GM18526 (cell line): ENCODE results near the gene PACS1.

ENCODE experiments used
- POLR2A ChIP-seq: IDR thresholded peaks from 3 replicates; pipeline ENCODE4 v1.6.1; 2011; ENCODE audit not compliant: insufficient read length; ENCODE audit errors: extremely low read depth

The PACS1 gene

GRCh38 chr11:66046901-66047300, 23.2 kb upstream of the PACS1 start:
- TF ChIP-seq POLR2A: no peak

GRCh38 chr11:66047541-66048365, 22.3 kb upstream of the PACS1 start:
- TF ChIP-seq POLR2A: no peak

GRCh38 chr11:66048547-66049323, 21.3 kb upstream of the PACS1 start, which contains the start of gene GAL3ST3:
TSS of gene GAL3ST3 (minus strand) at chr11:66049161. CDS start at chr11:66045415, 3,746 bp downstream.
- TF ChIP-seq POLR2A: no peak

- no peak for TF ChIP-seq POLR2A
These were observed 19.4 kb upstream of the PACS1 start for GRCh38 chr11:66050581-66051231.

GRCh38 chr11:66051371-66051765, 18.7 kb upstream of the PACS1 start:
- TF ChIP-seq POLR2A: no peak

GRCh38 chr11:66051766-66052663, 18.1 kb upstream of the PACS1 start, which contains the start of gene SF3B2:
TSS of gene SF3B2 (plus strand) at chr11:66052364. CDS start at chr11:66052385, 21 bp downstream.
- peak; percentile 64 for TF ChIP-seq POLR2A

- TF ChIP-seq POLR2A: no peak
These were observed 17.4 kb upstream of the PACS1 start for GRCh38 chr11:66052664-66052982.

- TF ChIP-seq POLR2A: no peak
These were observed 15.1 kb upstream of the PACS1 start for GRCh38 chr11:66055021-66055420.

GRCh38 chr11:66056501-66056900, 13.6 kb upstream of the PACS1 start:
- no peak for TF ChIP-seq POLR2A

GRCh38 chr11:66059966-66060680, 9.9 kb upstream of the PACS1 start:
- TF ChIP-seq POLR2A: no peak

- TF ChIP-seq POLR2A: no peak
These were observed 8.8 kb upstream of the PACS1 start for GRCh38 chr11:66061268-66061667.

- TF ChIP-seq POLR2A: no peak
These were observed 7.7 kb upstream of the PACS1 start for GRCh38 chr11:66062408-66062807.

GRCh38 chr11:66063900-66064299, 6.2 kb upstream of the PACS1 start:
- TF ChIP-seq POLR2A: no peak

GRCh38 chr11:66064571-66064970, 5.5 kb upstream of the PACS1 start:
- TF ChIP-seq POLR2A: no peak
